Osteocyte (in vitro differentiated cells): ENCODE results near the gene RNF225. TPM values are rescaled to one million over a fixed set of nuclear protein-coding genes. Genes with fewer than 3 reads are reported as not detected.

Experiments
- DNase-seq: peaks from one replicate; pipeline ENCODE4 v3.0.0; 2021; ENCODE audit warnings: mixed read lengths; ENCODE audit not compliant: unreplicated experiment; ENCODE audit errors: extremely low spot score
- H3K27ac Mint-ChIP-seq: one replicate; pipeline ENCODE4 v1.8.0; 2021; ENCODE audit warnings: mild to moderate bottlenecking, mixed read lengths; ENCODE audit not compliant: unreplicated experiment
- H3K27me3 Mint-ChIP-seq: one replicate; pipeline ENCODE4 v1.8.0; 2021; ENCODE audit warnings: mixed read lengths; ENCODE audit not compliant: unreplicated experiment
- H3K36me3 Mint-ChIP-seq: one replicate; pipeline ENCODE4 v1.8.0; 2021; ENCODE audit warnings: mixed read lengths; ENCODE audit not compliant: unreplicated experiment
- H3K4me1 Mint-ChIP-seq: one replicate; pipeline ENCODE4 v1.8.0; 2021; ENCODE audit warnings: mixed read lengths; ENCODE audit not compliant: unreplicated experiment
- H3K4me3 Mint-ChIP-seq: one replicate; pipeline ENCODE4 v1.8.0; 2021; ENCODE audit warnings: mild to moderate bottlenecking, moderate library complexity, mixed read lengths; ENCODE audit not compliant: unreplicated experiment
- H3K9me3 Mint-ChIP-seq: one replicate; pipeline ENCODE4 v1.8.0; 2021; ENCODE audit warnings: mixed read lengths; ENCODE audit not compliant: unreplicated experiment
- total RNA-seq: library from RNA; stranded (reverse); gene quantifications from 2 replicates; pipeline ENCODE4 v1.2.1, GENCODE V29; 2021
- TF ChIP-seq, protein P1 (sequence below): fragments of 200-600 bp; sonication (generic); IDR thresholded peaks from 2 replicates; pipeline ENCODE4 v1.5.0; 2021; ENCODE audit warnings: antibody characterized with exemption, mild to moderate bottlenecking, moderate library complexity

RNF225 gene
- total RNA-seq, 1 donor from 2014 or later, result not detected

DNA sequence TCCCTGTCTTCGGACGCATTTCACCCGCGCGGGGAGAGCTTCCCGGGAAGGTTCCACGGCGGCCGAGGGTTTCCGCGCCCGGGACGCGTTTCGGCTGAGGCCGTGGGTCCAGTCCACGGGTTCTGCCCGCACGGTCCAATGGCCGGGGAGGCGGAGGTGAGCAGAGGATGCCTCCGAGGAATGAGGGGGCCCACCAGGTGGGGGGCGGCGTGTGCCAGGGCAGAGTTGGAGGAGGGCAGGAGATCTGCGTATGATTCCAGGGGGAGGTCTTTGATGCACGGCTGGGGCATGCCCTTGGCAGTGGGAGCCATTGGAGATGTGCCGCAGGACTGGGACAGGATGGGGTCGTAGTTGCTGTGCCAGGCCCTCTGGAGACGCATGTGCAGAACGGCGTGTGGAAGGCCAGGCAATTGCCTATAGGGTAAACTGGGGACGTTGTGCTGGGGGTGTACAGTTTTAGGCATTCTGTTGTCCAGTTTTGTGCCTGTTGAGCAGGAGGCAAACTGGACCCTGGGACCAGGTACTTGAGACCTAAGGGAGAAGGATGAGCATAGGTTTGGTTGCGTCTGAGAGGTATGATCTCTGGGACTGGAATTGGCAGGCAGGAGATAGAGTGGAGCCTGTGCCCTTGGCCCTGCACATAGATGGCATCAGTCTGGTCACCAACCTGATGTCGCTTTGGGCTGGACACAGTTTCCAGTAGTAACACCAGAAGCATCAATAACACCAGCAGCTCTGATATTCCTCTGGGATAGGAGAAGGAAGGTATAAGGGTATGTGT lies 13.7 kb downstream of the RNF225 start:
- Mint-ChIP-seq H3K36me3 (peaks cover 2% of the 10 kb centered on the region), H3K4me3 (peak overlapping the region; percentile 87), H3K9me3 (no peaks in the 10 kb centered on the region), H3K27ac (peak overlapping the region; percentile 73), H3K27me3 (no peaks in the 10 kb centered on the region), H3K4me1 (peaks cover 33% of the 10 kb centered on the region)
- no peak for DNase-seq
- TF ChIP-seq, protein P1, sequence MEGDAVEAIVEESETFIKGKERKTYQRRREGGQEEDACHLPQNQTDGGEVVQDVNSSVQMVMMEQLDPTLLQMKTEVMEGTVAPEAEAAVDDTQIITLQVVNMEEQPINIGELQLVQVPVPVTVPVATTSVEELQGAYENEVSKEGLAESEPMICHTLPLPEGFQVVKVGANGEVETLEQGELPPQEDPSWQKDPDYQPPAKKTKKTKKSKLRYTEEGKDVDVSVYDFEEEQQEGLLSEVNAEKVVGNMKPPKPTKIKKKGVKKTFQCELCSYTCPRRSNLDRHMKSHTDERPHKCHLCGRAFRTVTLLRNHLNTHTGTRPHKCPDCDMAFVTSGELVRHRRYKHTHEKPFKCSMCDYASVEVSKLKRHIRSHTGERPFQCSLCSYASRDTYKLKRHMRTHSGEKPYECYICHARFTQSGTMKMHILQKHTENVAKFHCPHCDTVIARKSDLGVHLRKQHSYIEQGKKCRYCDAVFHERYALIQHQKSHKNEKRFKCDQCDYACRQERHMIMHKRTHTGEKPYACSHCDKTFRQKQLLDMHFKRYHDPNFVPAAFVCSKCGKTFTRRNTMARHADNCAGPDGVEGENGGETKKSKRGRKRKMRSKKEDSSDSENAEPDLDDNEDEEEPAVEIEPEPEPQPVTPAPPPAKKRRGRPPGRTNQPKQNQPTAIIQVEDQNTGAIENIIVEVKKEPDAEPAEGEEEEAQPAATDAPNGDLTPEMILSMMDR, result no peak

DNA sequence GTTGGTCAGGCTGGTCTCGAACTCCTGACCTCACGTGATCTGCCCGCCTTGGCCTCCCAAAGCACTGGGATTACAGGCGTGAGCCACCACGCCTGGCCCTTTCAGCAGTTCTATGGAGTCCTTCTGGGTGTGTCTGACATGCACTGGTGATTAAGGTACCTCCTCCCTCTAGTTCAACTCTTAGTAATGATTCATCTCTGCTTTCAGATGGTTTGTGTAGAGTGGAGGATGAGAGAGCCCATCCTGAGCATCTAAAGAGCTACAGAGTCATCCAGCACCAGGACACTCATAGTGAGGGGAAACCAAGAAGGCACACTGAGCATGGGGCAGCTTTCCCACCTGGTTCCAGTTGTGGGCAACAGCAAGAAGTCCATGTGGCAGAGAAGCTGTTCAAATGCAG lies 21.1 kb downstream of the RNF225 start:
- DNase-seq, result no peak
- Mint-ChIP-seq H3K36me3 (peaks cover 33% of the 10 kb centered on the region), H3K4me3 (no peak overlapping the region), H3K9me3 (no peaks in the 10 kb centered on the region), H3K27ac (no peak overlapping the region), H3K27me3 (no peaks in the 10 kb centered on the region), H3K4me1 (peaks cover 11% of the 10 kb centered on the region)
- TF ChIP-seq, protein P1, result no peak

DNA sequence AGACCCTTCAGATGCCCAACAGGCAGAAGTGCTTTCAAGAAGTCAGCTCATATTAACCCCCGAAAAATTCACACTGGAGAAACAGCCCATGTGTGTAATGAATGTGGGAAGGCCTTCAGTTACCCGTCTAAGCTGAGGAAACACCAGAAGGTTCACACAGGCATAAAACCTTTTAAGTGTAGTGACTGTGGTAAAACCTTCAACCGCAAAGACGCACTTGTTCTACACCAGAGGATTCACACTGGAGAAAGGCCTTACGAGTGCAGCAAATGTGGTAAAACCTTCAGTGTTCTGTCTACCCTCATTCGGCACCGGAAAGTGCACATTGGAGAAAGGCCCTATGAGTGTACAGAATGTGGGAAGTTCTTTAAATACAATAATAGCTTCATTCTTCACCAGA lies 21.6 kb downstream of the RNF225 start:
- no peak overlapping the region for H3K27ac Mint-ChIP-seq
- no peak overlapping the region for H3K4me3 Mint-ChIP-seq
- H3K36me3 Mint-ChIP-seq, result peaks cover 35% of the 10 kb centered on the region
- H3K27me3 Mint-ChIP-seq, result no peaks in the 10 kb centered on the region
- TF ChIP-seq, protein P1, result no peak
- H3K4me1 Mint-ChIP-seq, result peaks cover 11% of the 10 kb centered on the region
- DNase-seq, result no peak
- H3K9me3 Mint-ChIP-seq, result no peaks in the 10 kb centered on the region

DNA sequence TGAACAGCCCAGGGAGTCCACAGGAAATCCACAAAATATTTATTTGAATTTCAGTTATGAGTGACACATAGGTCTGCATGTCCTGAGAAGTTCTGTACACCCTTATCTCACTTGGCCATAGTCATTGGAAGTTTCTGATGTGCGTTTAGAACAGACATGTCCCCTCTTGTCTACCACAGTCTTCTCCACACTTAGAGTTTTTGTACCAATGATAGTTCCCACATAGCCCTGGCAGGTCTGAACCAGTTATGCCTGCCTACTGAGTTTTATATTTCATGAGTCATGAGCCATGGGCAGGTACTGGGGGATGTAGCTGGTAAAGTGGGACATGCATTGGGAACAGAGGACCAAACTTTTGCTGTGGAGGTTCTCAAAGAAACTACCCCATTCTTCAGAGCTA lies 33.2 kb downstream of the RNF225 start:
- TF ChIP-seq, protein P1, result no peak

DNA sequence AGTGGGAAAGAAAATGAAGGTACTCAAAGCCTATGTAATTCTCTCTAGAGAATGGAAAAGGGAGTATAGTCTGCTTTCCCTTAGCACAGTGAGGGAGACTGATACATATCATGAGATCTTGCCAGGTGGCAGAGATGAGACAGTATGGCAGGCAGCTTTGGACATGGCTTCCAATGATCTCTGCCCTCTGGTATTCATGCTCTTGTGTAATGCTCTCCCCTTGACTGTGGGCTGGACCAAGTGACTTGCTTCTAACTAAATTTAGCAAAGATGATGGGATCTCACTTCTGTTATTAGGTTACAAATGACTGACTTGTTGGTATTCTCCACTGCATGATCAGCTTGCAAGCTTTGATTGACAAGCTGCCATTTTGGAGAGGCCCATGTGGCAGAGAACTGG lies 34.3 kb downstream of the RNF225 start:
- TF ChIP-seq, protein P1, result no peak
- Mint-ChIP-seq H3K36me3 (peaks cover 28% of the 10 kb centered on the region), H3K4me1 (no peaks in the 10 kb centered on the region), H3K9me3 (peaks cover 23% of the 10 kb centered on the region), H3K27ac (no peak overlapping the region), H3K27me3 (no peaks in the 10 kb centered on the region), H3K4me3 (no peak overlapping the region)
- DNase-seq, result no peak

More for the DNA sequence above, 33.2 kb downstream of the RNF225 start:
- Mint-ChIP-seq H3K36me3 (peaks cover 21% of the 10 kb centered on the region), H3K4me1 (no peaks in the 10 kb centered on the region), H3K27me3 (no peaks in the 10 kb centered on the region), H3K4me3 (no peak overlapping the region), H3K9me3 (peaks cover 18% of the 10 kb centered on the region), H3K27ac (no peak overlapping the region)
- no peak for DNase-seq
